ENCODE measurements around the gene GREB1. TPM values are rescaled to one million over a fixed set of nuclear protein-coding genes. Genes with fewer than 3 reads are reported as not detected.

Gene GREB1
- total and polyA plus RNA-seq, 2 of the 13 experiments (the other 11 are each of a cell fraction or from before 2014, with no cell fraction given): 31.3 to 61.2 TPM

DNA sequence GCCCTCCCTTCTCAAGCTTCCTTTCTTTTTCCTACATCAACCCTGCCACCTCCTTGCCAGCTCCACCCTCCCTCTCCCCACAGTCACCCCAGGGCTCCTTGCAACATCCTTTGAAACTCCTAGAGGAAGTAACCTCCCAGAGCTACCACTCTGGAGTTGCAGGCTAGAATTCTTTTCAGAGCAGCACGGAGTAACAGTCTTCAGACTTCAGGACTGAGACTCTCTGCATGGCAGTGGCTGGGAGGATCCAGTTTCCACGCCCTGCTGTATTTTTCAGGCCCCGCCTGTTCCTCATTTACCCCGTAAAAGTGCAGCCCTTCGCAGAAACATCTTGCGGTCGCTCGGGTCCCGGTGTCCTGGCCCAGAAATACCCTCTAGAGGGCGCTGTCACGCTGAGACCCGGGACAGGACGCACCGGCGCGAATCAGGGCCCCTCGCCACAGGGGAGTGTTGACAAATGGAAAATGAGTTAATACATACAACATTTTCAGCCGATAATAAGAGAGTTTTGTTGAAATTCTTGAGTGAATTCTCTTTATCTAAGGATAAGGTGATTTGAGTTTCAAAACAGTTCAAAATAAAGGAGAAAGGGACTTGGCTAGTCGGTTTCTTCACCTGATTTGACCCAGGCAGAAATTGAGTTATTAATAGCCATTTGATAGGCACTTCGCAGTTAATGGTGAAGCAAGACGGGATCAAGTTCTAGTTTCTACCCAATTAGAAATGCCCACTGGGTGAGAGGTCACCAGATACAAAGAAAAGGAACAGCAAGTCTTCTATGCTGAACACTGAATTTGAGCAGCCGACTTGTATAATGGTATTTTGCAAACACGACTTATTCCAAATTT is 154.6 kb downstream of the GREB1 start (continued):
- no peak for TF ChIP-seq ZBTB44 (CRISPR knock-in tag; IDR thresholded peaks at IDR 0.05)
- TF ChIP-seq HINFP (CRISPR knock-in tag; IDR thresholded peaks at IDR 0.05; ENCODE audit: low read depth): no peak
- 0 out of 2 replicates have a peak, but pooled peaks have one; percentile 26 for TF ChIP-seq HOXA5 (CRISPR knock-in tag; IDR thresholded peaks at IDR 0.05)
- TF ChIP-seq, protein P1, sequence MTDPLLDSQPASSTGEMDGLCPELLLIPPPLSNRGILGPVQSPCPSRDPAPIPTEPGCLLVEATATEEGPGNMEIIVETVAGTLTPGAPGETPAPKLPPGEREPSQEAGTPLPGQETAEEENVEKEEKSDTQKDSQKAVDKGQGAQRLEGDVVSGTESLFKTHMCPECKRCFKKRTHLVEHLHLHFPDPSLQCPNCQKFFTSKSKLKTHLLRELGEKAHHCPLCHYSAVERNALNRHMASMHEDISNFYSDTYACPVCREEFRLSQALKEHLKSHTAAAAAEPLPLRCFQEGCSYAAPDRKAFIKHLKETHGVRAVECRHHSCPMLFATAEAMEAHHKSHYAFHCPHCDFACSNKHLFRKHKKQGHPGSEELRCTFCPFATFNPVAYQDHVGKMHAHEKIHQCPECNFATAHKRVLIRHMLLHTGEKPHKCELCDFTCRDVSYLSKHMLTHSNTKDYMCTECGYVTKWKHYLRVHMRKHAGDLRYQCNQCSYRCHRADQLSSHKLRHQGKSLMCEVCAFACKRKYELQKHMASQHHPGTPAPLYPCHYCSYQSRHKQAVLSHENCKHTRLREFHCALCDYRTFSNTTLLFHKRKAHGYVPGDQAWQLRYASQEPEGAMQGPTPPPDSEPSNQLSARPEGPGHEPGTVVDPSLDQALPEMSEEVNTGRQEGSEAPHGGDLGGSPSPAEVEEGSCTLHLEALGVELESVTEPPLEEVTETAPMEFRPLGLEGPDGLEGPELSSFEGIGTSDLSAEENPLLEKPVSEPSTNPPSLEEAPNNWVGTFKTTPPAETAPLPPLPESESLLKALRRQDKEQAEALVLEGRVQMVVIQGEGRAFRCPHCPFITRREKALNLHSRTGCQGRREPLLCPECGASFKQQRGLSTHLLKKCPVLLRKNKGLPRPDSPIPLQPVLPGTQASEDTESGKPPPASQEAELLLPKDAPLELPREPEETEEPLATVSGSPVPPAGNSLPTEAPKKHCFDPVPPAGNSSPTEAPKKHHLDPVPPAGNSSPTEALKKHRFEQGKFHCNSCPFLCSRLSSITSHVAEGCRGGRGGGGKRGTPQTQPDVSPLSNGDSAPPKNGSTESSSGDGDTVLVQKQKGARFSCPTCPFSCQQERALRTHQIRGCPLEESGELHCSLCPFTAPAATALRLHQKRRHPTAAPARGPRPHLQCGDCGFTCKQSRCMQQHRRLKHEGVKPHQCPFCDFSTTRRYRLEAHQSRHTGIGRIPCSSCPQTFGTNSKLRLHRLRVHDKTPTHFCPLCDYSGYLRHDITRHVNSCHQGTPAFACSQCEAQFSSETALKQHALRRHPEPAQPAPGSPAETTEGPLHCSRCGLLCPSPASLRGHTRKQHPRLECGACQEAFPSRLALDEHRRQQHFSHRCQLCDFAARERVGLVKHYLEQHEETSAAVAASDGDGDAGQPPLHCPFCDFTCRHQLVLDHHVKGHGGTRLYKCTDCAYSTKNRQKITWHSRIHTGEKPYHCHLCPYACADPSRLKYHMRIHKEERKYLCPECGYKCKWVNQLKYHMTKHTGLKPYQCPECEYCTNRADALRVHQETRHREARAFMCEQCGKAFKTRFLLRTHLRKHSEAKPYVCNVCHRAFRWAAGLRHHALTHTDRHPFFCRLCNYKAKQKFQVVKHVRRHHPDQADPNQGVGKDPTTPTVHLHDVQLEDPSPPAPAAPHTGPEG (CRISPR knock-in tag; IDR thresholded peaks at IDR 0.05): no peak
- TF ChIP-seq CBX5 (CRISPR knock-in tag; IDR thresholded peaks at IDR 0.05; ENCODE audit: borderline replicate concordance): no peak
- no peak for TF ChIP-seq PCBP2 (optimal IDR thresholded peaks at IDR 0.05; ENCODE audit: low read depth, low read length, poor library complexity, severe bottlenecking)
- no peak for TF ChIP-seq ZEB1 (IDR thresholded peaks at IDR 0.05; ENCODE audit: insufficient replicate concordance, low read depth)
- TF ChIP-seq, protein P2, sequence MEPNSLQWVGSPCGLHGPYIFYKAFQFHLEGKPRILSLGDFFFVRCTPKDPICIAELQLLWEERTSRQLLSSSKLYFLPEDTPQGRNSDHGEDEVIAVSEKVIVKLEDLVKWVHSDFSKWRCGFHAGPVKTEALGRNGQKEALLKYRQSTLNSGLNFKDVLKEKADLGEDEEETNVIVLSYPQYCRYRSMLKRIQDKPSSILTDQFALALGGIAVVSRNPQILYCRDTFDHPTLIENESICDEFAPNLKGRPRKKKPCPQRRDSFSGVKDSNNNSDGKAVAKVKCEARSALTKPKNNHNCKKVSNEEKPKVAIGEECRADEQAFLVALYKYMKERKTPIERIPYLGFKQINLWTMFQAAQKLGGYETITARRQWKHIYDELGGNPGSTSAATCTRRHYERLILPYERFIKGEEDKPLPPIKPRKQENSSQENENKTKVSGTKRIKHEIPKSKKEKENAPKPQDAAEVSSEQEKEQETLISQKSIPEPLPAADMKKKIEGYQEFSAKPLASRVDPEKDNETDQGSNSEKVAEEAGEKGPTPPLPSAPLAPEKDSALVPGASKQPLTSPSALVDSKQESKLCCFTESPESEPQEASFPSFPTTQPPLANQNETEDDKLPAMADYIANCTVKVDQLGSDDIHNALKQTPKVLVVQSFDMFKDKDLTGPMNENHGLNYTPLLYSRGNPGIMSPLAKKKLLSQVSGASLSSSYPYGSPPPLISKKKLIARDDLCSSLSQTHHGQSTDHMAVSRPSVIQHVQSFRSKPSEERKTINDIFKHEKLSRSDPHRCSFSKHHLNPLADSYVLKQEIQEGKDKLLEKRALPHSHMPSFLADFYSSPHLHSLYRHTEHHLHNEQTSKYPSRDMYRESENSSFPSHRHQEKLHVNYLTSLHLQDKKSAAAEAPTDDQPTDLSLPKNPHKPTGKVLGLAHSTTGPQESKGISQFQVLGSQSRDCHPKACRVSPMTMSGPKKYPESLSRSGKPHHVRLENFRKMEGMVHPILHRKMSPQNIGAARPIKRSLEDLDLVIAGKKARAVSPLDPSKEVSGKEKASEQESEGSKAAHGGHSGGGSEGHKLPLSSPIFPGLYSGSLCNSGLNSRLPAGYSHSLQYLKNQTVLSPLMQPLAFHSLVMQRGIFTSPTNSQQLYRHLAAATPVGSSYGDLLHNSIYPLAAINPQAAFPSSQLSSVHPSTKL (CRISPR knock-in tag; IDR thresholded peaks at IDR 0.05): 0 out of 2 replicates have a peak, but pooled peaks have one; percentile 32
- no peak for TF ChIP-seq MYPOP (CRISPR knock-in tag; IDR thresholded peaks at IDR 0.05)
- no peak for TF ChIP-seq NR2F2 (IDR thresholded peaks at IDR 0.05; ENCODE audit: borderline replicate concordance, low read depth)
- TF ChIP-seq ZNF557 (CRISPR knock-in tag; IDR thresholded peaks at IDR 0.05): no peak
- no peak for TF ChIP-seq HNRNPLL (IDR thresholded peaks at IDR 0.05; ENCODE audit: low read depth, low read length, poor library complexity, severe bottlenecking)
- no peak for TF ChIP-seq ZSCAN31 (CRISPR knock-in tag; IDR thresholded peaks at IDR 0.05; ENCODE audit: low read depth)
- TF ChIP-seq ZNF3 (CRISPR knock-in tag; IDR thresholded peaks at IDR 0.05): no peak

Measured in HepG2 (cell line).